Measurements from ENCODE around the gene ARMC3.

GRCh38 chr10:23051278-23051677 is 123.4 kb downstream of the ARMC3 start:
- TF ChIP-seq ARNTL (CRISPR knock-in tag; IDR thresholded peaks at IDR 0.05; ENCODE audit: borderline replicate concordance, low read depth) (no peak), ZFP3 (CRISPR knock-in tag; IDR thresholded peaks at IDR 0.05) (no peak), OSR1 (CRISPR knock-in tag; IDR thresholded peaks at IDR 0.05) (no peak), ZNF8 (CRISPR knock-in tag; IDR thresholded peaks at IDR 0.05) (no peak), PPARA (CRISPR knock-in tag; IDR thresholded peaks at IDR 0.05; ENCODE audit: borderline replicate concordance) (no peak), ZNF565 (CRISPR knock-in tag; conservative IDR thresholded peaks at IDR 0.05; ENCODE audit: low read depth) (no peak), TCF4 (CRISPR knock-in tag; IDR thresholded peaks at IDR 0.05; ENCODE audit: borderline replicate concordance) (no peak), CSRNP3 (CRISPR knock-in tag; IDR thresholded peaks at IDR 0.05) (no peak), RARB (CRISPR knock-in tag; IDR thresholded peaks at IDR 0.05) (no peak), ZC3H10 (CRISPR knock-in tag; IDR thresholded peaks at IDR 0.05) (no peak), CSDC2 (CRISPR knock-in tag; IDR thresholded peaks at IDR 0.05) (no peak)
- TF ChIP-seq, protein P1, sequence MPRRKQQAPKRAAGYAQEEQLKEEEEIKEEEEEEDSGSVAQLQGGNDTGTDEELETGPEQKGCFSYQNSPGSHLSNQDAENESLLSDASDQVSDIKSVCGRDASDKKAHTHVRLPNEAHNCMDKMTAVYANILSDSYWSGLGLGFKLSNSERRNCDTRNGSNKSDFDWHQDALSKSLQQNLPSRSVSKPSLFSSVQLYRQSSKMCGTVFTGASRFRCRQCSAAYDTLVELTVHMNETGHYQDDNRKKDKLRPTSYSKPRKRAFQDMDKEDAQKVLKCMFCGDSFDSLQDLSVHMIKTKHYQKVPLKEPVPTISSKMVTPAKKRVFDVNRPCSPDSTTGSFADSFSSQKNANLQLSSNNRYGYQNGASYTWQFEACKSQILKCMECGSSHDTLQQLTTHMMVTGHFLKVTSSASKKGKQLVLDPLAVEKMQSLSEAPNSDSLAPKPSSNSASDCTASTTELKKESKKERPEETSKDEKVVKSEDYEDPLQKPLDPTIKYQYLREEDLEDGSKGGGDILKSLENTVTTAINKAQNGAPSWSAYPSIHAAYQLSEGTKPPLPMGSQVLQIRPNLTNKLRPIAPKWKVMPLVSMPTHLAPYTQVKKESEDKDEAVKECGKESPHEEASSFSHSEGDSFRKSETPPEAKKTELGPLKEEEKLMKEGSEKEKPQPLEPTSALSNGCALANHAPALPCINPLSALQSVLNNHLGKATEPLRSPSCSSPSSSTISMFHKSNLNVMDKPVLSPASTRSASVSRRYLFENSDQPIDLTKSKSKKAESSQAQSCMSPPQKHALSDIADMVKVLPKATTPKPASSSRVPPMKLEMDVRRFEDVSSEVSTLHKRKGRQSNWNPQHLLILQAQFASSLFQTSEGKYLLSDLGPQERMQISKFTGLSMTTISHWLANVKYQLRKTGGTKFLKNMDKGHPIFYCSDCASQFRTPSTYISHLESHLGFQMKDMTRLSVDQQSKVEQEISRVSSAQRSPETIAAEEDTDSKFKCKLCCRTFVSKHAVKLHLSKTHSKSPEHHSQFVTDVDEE (CRISPR knock-in tag; IDR thresholded peaks at IDR 0.05) = no peak
- TF ChIP-seq, protein P2, sequence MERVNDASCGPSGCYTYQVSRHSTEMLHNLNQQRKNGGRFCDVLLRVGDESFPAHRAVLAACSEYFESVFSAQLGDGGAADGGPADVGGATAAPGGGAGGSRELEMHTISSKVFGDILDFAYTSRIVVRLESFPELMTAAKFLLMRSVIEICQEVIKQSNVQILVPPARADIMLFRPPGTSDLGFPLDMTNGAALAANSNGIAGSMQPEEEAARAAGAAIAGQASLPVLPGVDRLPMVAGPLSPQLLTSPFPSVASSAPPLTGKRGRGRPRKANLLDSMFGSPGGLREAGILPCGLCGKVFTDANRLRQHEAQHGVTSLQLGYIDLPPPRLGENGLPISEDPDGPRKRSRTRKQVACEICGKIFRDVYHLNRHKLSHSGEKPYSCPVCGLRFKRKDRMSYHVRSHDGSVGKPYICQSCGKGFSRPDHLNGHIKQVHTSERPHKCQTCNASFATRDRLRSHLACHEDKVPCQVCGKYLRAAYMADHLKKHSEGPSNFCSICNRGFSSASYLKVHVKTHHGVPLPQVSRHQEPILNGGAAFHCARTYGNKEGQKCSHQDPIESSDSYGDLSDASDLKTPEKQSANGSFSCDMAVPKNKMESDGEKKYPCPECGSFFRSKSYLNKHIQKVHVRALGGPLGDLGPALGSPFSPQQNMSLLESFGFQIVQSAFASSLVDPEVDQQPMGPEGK (CRISPR knock-in tag; IDR thresholded peaks at IDR 0.05; ENCODE audit: borderline replicate concordance) = no peak
